OCI-LY7 (cell line): ENCODE data around the gene ITPKB. TPM values are rescaled to one million over a fixed set of nuclear protein-coding genes. Genes with fewer than 3 reads are reported as not detected.

Experiments used
- BruUV-seq: library from RNA; stranded (reverse); fragments of 400-500 nt; replicated peaks from 2 replicates; lab custom pipeline; 2021; lab: Mats Ljungman, UMichigan
- CTCF ChIA-PET: fragments of 300-600 bp; sonication (Branson Sonifier 250); formaldehyde crosslinking; loops from one replicate; lab custom pipeline; 2022; ENCODE audit warnings: antibody characterized with exemption; ENCODE audit not compliant: unreplicated experiment; lab: Charles Lee
- POLR2A ChIA-PET: fragments of 300-600 bp; sonication (Branson Sonifier 250); formaldehyde crosslinking; loops from one replicate; lab custom pipeline; 2022; ENCODE audit warnings: antibody characterized with exemption; lab: Charles Lee
- DNase-seq: peaks from one replicate; pipeline ENCODE4 v3.0.0-alpha.2; 2015; ENCODE audit warnings: low spot score
- H2AFZ ChIP-seq: fragments of 200-600 bp; sonication (generic), shearing (Covaris generic); 2 replicates; pipeline ENCODE4 v1.6.1; 2014; ENCODE audit warnings: mild to moderate bottlenecking, antibody characterized with exemption, low read length, moderate library complexity
- H3K27ac ChIP-seq: fragments of 200-600 bp; sonication (generic); 2 replicates; pipeline ENCODE4 v1.5.1; 2014; ENCODE audit warnings: mixed run types, low read depth, mild to moderate bottlenecking, moderate library complexity, low read length, inconsistent platforms; ENCODE audit not compliant: poor library complexity, severe bottlenecking
- H3K36me3 ChIP-seq: fragments of 200-600 bp; sonication (generic); 2 replicates; pipeline ENCODE4 v1.6.1; 2014; ENCODE audit warnings: mild to moderate bottlenecking, antibody characterized with exemption, low read length, moderate library complexity, mixed read lengths; ENCODE audit not compliant: insufficient read depth
- H3K4me1 ChIP-seq: fragments of 200-600 bp; sonication (generic); 2 replicates; pipeline ENCODE4 v1.5.1; 2014; ENCODE audit warnings: mild to moderate bottlenecking, low read length; ENCODE audit not compliant: insufficient read depth, poor library complexity, severe bottlenecking
- H3K4me2 ChIP-seq: fragments of 200-600 bp; sonication (generic); 2 replicates; pipeline ENCODE4 v1.6.1; 2014; ENCODE audit warnings: mild to moderate bottlenecking, low read length
- H3K4me3 ChIP-seq: fragments of 200-600 bp; sonication (generic); 2 replicates; pipeline ENCODE4 v1.5.1; 2014; ENCODE audit warnings: mild to moderate bottlenecking, low read depth, low read length; ENCODE audit not compliant: poor library complexity, severe bottlenecking
- H3K79me2 ChIP-seq: fragments of 200-600 bp; sonication (generic); 2 replicates; pipeline ENCODE4 v1.6.1; 2016; ENCODE audit warnings: low read depth, mild to moderate bottlenecking, low read length, moderate library complexity, mixed read lengths; ENCODE audit not compliant: insufficient read depth
- H3K9me2 ChIP-seq: fragments of 200-600 bp; sonication (generic); 2 replicates; pipeline ENCODE4 v1.6.1; 2016; ENCODE audit warnings: mild to moderate bottlenecking, low read length, mixed read lengths; ENCODE audit not compliant: insufficient read depth
- H3K9me3 ChIP-seq: fragments of 200-600 bp; sonication (generic); 2 replicates; pipeline ENCODE4 v1.6.1; 2014; ENCODE audit warnings: mild to moderate bottlenecking, mixed run types, low read length, mixed read lengths
- H4K20me1 ChIP-seq: fragments of 200-600 bp; sonication (generic); 2 replicates; pipeline ENCODE4 v1.6.1; 2014; ENCODE audit warnings: mild to moderate bottlenecking, antibody characterized with exemption, low read length, moderate library complexity, mixed read lengths; ENCODE audit not compliant: insufficient read depth
- EZH2phosphoT487 ChIP-seq: fragments of 200-600 bp; sonication (generic); IDR thresholded peaks from 2 replicates; pipeline ENCODE4 v1.6.1; 2018; ENCODE audit warnings: low read depth, borderline replicate concordance, mild to moderate bottlenecking, mixed run types, antibody characterized with exemption, low read length, moderate library complexity, mixed read lengths
- intact Hi-C: fragments of 100-400 bp; cut with micrococcal nuclease; formaldehyde crosslinking; loops from one replicate; pipeline ENCODE4 v1.10.0; 2022; ENCODE audit not compliant: unreplicated experiment
- total RNA-seq, 2 experiments: library from RNA; depleted of rRNA in 1 of 2; stranded (reverse); fragments of >200 nt in 1 of 2; shearing (Covaris generic) in 1 of 2; gene quantifications; 2 replicates each; pipeline ENCODE4 v1.2.3, GENCODE V29; 2014 to 2022
- TF ChIP-seq, protein P1 (sequence below): fragments of 200-600 bp; sonication (generic); conservative IDR thresholded peaks from 2 replicates; pipeline ENCODE4 v1.5.1; 2014; ENCODE audit warnings: mild to moderate bottlenecking, antibody characterized with exemption, low read length, moderate library complexity, mixed read lengths

Gene ITPKB
- total RNA-seq, 2 experiments from 2014 or later, result 20.5 to 33.3 TPM

DNA sequence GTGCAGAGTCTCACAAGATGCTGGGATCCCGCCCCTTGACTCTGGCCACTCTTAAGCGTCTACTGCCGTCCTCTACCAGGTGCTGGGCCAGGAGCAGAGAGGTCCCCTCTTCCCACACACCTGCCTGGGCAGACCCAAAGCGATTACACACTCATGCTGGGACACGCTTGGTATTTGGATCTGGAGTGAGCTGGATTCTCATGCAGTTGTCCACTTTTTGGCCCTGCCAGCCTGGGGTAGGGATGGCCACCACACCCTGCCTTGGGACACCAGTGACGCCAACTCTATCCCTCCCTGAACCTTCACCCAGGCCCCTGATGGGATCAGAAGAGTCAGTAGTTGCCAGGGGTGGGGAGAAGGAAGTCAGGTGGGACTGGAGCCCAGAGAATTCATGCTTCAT is 28.6 kb downstream of the ITPKB start:
- intact Hi-C loops, result no loop called here
- CTCF ChIA-PET, result no interaction called here
- peaks cover 70% of the 10 kb centered on the region for H3K36me3 ChIP-seq

DNA sequence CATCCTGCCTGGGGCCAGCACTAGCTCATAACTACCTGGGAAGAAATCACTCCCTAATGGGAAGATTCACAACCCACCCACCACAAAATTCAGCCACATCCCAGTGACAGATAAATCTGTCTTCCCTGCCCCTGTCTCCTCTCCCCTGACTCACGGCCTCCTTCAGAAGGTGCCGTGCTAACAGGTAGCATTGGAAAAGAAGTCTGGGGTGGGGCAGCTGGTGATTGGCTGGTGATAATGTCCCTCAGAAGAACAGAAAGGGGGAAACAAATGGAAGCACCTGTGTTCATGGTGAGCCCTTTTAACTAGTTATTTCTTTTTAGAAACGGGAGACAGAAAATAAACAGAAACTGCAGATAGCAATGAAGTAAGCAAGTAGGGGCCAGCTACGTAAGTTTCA is 29.1 kb downstream of the ITPKB start:
- TF ChIP-seq EZH2phosphoT487, result no peak
- TF ChIP-seq, protein P1, sequence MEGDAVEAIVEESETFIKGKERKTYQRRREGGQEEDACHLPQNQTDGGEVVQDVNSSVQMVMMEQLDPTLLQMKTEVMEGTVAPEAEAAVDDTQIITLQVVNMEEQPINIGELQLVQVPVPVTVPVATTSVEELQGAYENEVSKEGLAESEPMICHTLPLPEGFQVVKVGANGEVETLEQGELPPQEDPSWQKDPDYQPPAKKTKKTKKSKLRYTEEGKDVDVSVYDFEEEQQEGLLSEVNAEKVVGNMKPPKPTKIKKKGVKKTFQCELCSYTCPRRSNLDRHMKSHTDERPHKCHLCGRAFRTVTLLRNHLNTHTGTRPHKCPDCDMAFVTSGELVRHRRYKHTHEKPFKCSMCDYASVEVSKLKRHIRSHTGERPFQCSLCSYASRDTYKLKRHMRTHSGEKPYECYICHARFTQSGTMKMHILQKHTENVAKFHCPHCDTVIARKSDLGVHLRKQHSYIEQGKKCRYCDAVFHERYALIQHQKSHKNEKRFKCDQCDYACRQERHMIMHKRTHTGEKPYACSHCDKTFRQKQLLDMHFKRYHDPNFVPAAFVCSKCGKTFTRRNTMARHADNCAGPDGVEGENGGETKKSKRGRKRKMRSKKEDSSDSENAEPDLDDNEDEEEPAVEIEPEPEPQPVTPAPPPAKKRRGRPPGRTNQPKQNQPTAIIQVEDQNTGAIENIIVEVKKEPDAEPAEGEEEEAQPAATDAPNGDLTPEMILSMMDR, result no peak
- no peak for DNase-seq
- peak overlapping the region; percentile 98 for H3K4me2 ChIP-seq
- H3K27ac ChIP-seq, result peak overlapping the region; percentile 99
- POLR2A ChIA-PET, result interaction anchor here (0.5 to 2.1 kb wide), 7 partner anchors 8 to 54 kb away, joined by 3 to 9 read pairs (median 3); no protein-coding TSS in a partner anchor
- peaks cover 67% of the 10 kb centered on the region for H3K36me3 ChIP-seq
- peaks cover 61% of the 10 kb centered on the region for H3K79me2 ChIP-seq
- H2AFZ ChIP-seq, result no peak overlapping the region
- peaks cover 71% of the 10 kb centered on the region for H3K4me1 ChIP-seq
- no peak overlapping the region for H3K4me3 ChIP-seq
- H3K9me2 ChIP-seq, result no peaks in the 10 kb centered on the region
- no TSS peak for BruUV-seq
- H4K20me1 ChIP-seq, result no peaks in the 10 kb centered on the region
- intact Hi-C loops, result no loop called here
- CTCF ChIA-PET, result no interaction called here
- H3K9me3 ChIP-seq, result peaks cover 11% of the 10 kb centered on the region

More for the DNA sequence above, 28.6 kb downstream of the ITPKB start:
- Histone ChIP-seq H3K4me2 (peak overlapping the region; percentile 98), H3K4me1 (peaks cover 76% of the 10 kb centered on the region), H3K4me3 (peak overlapping the region; percentile 17), H3K9me2 (no peaks in the 10 kb centered on the region), H3K27ac (peak overlapping the region; percentile 99), H3K9me3 (peaks cover 11% of the 10 kb centered on the region), H2AFZ (no peak overlapping the region), H4K20me1 (no peaks in the 10 kb centered on the region), H3K79me2 (peaks cover 66% of the 10 kb centered on the region)
- DNase-seq, result no peak
- POLR2A ChIA-PET, result interaction anchor here (1.2 to 2.1 kb wide), 3 partner anchors 31 to 49 kb away, joined by 3 to 9 read pairs (median 3); no protein-coding TSS in a partner anchor
- BruUV-seq, result no TSS peak
- TF ChIP-seq, protein P1, result no peak
- no peak for TF ChIP-seq EZH2phosphoT487

DNA sequence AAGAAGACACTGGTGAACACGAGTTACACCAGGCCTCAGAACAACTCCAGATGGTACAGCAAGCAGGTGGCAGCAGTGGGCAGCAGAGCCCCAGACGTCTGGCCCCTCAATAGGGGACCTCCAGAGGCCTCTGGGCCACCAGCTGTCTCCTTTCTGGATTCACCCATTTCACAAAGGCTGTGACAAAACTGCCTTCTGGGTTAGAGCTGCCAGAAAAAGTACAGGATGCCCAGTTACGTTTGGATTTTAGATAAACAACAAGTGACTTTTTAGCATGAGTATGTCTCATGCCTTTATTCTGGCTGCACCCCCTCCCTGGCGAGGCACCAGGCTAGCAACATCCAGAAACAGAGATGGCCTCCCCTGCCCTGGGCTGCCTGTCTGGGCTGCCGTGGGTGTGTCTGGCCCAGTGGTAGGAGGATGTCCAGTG is 30.1 kb downstream of the ITPKB start:
- peaks cover 67% of the 10 kb centered on the region for H3K36me3 ChIP-seq
- H3K4me2 ChIP-seq, result peak overlapping the region; percentile 27
- H4K20me1 ChIP-seq, result no peaks in the 10 kb centered on the region
- no peak for TF ChIP-seq EZH2phosphoT487
- TF ChIP-seq, protein P1, result peak; percentile 55; the same call in 1 of the 2 replicates
- H3K4me1 ChIP-seq, result peaks cover 71% of the 10 kb centered on the region
- no peaks in the 10 kb centered on the region for H3K9me2 ChIP-seq
- peaks cover 2% of the 10 kb centered on the region; the same call in 1 of the 2 replicates for H3K9me3 ChIP-seq
- CTCF ChIA-PET, result no interaction called here
- peak overlapping the region; percentile 99 for H3K27ac ChIP-seq
- intact Hi-C loops, result no loop called here
- peaks cover 60% of the 10 kb centered on the region for H3K79me2 ChIP-seq
- H2AFZ ChIP-seq, result no peak overlapping the region
- POLR2A ChIA-PET, result interaction anchor here (0.5 to 2.1 kb wide), 6 partner anchors 11 to 48 kb away, joined by 3 to 9 read pairs (median 4); no protein-coding TSS in a partner anchor
- no TSS peak for BruUV-seq
- H3K4me3 ChIP-seq, result no peak overlapping the region
- DNase-seq, result no peak
